GM12891 (cell line): Measurements from ENCODE around the gene BABAM2.

Source experiments
- POLR2A ChIP-seq: IDR thresholded peaks from 2 replicates; pipeline ENCODE4 v1.6.1; 2011; ENCODE audit warnings: low read depth, low read length, control low read depth
- POLR2AphosphoS5 ChIP-seq: IDR thresholded peaks from 2 replicates; pipeline ENCODE4 v1.6.1; 2011; ENCODE audit warnings: low read depth, low read length, control low read depth
- SPI1 ChIP-seq: IDR thresholded peaks from 2 replicates; pipeline ENCODE4 v1.6.1; 2011; ENCODE audit warnings: low read depth, low read length, control low read depth

GRCh38 chr2:27901234-27901633, 10.7 kb downstream of the BABAM2 start:
- TF ChIP-seq POLR2A (no peak), SPI1 (no peak), POLR2AphosphoS5 (no peak)
